Measurements from ENCODE around the gene EIF2D.
"Not testable (repeated sequence)": the region's sequence is repeated elsewhere in the genome, so short reads cannot be mapped to it uniquely, and the experiment has no call there.

The EIF2D gene

DNA sequence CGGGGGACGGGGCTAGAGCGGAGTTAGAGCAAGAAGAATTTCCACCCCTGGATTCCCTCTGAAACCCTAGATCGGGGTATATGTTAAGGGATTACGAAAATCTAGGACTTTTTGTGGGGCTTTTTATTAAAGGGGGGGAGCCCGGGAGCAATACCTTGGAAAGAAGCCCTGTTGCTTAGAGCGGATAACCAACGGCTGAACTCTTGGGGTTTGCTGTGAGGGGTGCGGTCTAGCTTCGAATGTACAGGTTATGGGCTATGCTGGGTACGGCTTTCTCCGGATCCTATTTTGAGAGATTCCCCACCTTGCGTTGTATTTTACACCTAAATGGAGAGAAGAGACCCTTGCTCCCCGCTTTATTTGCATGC, 23.7 kb upstream of the EIF2D start:
- no peak for DNase-seq (ENCODE audit: low read depth in 2 of 2, low spot score in 1 of 2)

DNA sequence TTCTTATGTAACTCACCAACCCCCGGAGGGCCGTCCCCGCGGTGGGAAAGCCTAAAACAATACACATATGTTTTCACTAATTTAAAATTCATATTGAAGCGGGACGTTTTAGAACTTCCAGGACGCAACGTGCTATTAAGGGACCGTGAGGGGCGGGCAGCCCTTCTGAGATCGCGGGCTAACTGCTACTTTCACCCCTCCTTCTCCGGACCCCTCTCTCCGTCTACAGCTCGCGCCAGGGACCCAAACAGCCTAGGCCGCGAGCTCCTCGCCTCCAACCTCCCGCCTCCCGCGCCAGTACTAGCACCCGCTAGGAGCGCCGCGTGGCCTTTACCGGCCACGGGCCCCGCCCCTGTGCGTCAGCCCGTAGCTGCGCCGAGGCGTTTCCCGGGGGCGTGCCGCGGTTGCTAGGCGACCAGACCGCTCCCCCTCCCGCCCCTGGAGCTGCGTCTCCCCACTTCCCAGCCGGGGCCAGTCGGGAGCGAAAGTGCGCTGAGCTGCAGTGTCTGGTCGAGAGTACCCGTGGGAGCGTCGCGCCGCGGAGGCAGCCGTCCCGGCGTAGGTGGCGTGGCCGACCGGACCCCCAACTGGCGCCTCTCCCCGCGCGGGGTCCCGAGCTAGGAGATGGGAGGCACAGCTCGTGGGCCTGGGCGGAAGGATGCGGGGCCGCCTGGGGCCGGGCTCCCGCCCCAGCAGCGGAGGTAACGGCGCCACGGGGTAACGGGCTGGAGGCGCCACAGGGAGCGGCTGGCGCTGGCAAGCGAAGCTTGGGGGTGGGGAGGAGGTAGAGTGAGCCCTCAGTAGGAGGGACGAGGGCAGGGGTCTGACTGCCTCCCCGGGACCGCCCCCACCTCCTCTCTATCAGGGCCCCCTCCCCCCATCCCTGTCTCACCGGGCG, 23.1 kb upstream of the EIF2D start, which contains the start of gene DYRK3:
DYRK3 (plus strand) TSS at position 457 of the 898 bp plus-strand sequence; CDS start at position 625, 168 bp downstream.
- peak; percentile 73 to 83 for DNase-seq (ENCODE audit: low read depth in 2 of 2, low spot score in 1 of 2)

DNA sequence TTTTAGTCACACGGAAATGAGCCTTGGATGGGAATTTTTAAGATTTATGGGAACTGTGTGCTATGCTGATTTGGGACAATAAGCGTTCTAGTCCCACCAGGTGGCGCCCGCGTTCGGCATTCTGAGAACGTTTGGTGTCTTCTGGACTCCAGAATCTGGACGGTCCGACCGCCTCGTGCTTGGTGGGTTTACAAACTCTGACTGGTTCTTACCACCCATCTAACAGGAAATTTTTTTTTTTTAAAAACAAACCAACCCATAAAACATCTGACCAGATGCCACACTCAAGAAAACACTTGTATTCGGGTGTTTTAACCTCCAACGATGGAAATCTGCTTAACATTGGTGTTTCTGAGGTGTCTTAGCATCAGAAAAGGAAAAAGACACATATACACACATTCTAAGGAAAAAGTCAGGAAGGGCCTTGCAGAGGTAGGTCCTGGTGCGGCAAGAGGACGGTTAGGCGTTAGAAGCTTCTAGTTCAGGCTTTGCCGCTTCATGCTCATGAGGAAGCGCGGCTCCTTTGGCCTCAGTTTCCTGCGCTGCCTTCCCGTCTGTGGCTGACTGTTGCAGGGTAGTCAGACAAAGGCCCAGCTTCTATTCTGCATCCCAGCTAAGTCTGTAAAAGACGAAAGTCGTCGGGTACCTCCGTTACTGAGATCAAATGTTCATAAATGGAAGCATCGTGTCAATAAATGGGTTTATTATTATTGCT, 22.3 kb upstream of the EIF2D start:
- peak; percentile 46 to 59 for DNase-seq (ENCODE audit: low read depth in 2 of 2, low spot score in 1 of 2)

DNA sequence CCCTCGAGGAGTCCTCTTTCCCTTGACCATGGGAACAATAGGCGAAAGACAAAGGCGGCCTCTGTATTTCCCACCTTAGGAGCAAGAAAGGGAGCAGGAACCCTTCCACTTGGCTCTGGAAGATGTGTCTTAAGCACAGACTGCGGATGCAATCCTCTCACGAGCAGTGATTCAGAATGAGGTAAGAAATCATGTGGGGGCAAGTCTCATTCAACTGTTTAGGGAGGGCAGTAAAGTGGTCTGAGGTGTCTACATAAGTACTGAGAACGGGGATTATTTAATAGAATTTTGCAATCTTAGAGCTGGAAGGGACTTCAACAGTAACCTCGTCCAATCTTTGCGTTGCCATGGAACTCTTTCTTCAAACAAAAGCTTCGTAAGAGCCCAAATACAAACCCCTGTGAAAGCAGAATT, 21.4 kb upstream of the EIF2D start:
- no peak for DNase-seq (ENCODE audit: low read depth in 2 of 2, low spot score in 1 of 2)

DNA sequence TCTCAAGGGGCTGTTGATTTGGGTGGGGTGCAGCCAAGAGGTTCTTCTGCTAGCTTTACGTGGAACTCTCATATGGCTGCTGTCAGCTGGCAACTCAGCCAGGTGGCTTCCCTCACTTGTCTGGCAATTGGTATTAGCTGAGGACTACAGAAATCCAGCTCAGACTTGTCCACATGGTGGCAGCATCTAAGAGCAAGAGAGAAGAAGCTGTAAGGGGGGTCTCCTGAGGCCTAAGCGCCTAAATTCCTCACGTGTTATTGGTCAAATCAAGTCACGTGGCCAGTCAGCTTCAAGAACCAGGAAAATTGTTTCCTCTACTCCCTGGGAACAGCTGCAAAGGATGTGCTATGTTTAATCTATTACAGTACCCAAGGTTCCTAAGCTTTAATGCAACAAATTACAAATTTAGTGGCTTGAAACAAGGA, 18.8 kb upstream of the EIF2D start:
- DNase-seq (ENCODE audit: low read depth in 2 of 2, low spot score in 1 of 2), result no peak

DNA sequence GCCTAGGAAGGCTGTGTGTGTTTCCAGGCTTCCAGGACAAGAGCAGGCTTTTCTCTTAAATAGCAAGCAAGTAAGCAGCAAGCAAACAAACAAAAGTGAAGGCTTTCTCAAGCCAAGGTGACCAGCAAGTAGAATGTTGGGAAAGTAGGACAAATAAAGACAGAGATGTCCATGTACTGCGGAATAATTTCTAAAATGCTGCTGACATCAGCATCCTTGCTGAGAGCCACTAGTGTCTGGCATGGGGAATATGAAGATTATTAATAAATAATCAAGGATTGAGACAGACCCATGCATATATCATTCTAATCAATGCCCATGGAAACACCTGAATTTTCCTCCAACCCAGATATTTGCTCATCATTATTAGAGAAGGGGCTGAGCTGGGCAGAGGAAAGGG, 16.7 kb upstream of the EIF2D start:
- no peak for DNase-seq (ENCODE audit: low read depth in 2 of 2, low spot score in 1 of 2)

DNA sequence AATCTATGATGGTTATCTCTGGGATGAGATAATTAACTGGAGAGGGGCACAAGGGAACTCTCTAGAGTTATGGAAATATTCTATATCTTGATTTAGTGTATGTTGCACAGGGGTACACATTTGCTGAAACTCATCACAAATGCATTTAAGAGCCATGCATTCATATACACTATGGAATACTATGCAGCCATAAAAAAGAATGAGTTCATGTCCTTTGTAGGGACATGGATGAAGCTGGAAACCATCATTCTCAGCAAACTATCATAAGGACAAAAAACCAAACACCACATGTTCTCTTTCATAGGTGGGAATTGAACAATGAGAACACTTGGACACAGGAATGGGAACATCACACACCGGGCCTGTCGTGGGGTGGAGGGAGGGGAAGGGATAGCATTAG, 14.1 kb upstream of the EIF2D start:
- not testable (repeated sequence) for DNase-seq (ENCODE audit: low read depth in 2 of 2, low spot score in 1 of 2)

DNA sequence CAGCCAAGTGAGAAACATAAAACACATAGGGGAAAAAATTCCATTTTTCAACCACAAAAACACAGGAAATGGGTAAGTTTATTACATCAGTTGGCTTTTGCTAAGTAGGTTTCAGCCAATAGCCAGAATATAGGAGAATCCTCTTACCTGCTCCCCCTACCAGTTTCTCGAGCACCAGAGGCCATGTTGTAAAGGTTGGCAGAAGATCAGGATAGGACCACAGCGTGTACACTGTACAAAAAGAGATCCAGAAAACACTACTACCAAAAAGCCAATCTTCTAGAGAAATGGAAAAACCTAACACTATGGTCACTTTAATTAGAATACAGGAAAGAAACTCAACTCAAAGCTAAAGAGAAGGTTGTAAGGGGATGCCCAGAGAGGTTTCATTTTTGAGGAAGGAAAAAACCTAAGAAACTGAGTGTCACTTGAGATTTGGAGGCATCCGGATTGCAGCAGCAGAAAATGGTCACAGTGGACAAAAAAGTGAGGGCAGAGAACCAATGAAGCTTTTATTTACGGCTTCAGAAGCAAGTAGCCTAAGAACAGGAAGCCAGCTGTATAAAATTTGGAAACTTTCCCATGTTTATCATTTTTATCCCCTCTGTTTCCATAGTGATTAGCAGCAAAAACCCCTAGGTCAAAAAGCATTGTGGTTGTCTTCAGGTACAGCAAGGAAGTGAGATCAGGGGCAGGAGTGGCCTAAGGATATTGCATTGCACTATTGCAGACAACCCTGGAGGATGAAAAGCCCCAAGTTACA, 2.9 kb downstream of the EIF2D start:
- no peak for DNase-seq (ENCODE audit: low read depth in 2 of 2, low spot score in 1 of 2)

DNA sequence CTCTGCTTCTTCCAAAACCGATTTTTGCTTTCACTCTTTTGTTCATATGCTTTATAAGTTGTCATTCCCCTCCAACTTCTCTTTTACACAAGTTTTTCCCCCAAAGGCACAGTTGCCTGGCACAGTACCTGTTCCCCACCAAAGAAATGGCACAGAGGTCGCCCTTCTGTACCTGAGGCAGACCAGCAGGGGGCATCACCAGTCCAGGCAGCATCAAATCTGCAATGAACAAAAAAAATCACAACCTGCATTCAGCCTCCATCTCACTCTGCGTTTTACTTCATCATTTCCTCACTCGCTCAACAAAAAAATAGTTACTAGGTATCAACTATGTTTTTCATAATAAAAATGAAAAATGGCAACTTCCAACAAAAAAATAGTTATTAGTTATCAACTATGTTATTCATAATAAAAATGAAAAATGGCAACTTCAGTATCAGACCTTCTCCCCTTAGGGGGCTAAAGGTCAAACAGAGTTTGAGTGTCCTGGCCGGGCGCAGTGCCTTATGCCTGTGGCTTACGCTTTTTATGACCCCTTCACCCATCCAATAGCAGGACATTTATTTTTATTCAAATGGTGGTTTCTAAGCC, 4.1 kb downstream of the EIF2D start:
- no peak for DNase-seq (ENCODE audit: low read depth in 2 of 2, low spot score in 1 of 2)

DNA sequence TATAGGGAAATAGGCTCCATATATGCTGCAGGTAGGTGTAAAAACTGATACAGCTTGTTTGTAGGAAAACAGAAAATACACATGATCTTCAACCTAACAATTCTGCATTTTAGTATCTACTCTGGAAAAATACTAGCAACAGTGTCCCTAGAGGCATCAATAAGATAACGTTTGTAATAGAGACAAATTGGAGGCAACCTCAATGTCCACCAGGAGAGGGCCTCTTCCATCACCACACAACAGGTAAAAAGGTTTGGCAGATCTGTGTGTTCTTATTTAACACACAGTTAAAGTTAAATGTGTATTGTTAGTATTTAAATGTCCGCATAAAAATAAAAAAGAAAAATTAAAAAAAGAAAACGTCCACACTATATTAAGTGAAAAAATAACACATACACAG, 5.4 kb downstream of the EIF2D start:
- DNase-seq (ENCODE audit: low read depth in 2 of 2, low spot score in 1 of 2), result no peak

DNA sequence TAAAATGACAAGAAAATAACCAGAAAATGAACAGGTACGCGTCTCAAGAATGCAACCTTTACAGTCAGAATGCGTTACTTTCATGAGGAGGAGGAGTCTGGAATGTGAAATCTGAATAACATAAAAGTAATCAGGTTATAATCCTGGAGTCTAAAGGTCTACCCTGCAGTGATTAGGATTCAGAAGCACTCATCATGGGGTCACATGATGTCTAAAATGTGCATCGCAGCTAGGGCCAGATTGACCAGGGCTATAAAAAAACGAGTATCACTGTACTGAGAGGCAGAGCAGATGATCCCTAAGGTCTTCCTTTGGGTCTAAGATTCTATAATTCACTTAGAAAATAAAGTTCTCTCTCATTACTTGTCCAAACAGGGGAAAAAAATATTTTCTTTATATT, 7.4 kb downstream of the EIF2D start:
- no peak for DNase-seq (ENCODE audit: low read depth in 2 of 2, low spot score in 1 of 2)

DNA sequence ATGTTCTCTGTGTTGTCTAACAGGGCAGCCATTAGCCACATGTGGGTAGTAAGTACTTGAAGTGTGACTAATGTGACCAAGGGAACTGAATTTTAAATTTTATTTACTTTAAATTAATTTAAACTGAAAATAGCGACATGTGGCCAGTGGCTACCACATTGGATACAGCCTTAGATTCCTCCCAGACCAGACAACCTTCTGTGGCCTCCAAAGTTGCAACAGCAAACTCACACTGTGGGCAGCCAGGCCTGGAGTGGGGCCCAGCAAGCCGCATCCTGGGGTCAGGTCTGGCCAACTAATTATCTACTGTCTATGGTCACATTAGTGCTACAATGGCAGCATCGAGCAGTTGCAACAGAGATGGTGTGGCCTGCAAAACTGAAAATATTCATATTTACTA, 11.7 kb downstream of the EIF2D start:
- no peak for DNase-seq (ENCODE audit: low read depth in 2 of 2, low spot score in 1 of 2)

DNA sequence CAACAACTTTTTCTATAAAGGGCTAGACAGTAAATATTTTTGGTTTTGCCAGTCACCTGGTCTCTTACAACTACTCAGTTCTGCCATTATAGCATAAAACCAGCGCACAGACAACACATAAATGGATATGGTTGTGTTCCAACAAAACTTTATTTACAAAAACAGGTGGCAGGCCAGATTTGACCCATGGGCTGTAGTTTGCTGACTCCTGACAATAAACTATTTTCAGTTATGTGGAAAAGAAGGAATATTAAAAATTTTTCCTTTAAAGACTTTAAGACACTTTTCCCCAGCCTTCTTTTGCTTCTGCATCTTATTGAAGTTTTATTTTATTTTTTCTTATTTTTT, 16.0 kb downstream of the EIF2D start:
- DNase-seq (ENCODE audit: low read depth in 2 of 2, low spot score in 1 of 2), result no peak

DNA sequence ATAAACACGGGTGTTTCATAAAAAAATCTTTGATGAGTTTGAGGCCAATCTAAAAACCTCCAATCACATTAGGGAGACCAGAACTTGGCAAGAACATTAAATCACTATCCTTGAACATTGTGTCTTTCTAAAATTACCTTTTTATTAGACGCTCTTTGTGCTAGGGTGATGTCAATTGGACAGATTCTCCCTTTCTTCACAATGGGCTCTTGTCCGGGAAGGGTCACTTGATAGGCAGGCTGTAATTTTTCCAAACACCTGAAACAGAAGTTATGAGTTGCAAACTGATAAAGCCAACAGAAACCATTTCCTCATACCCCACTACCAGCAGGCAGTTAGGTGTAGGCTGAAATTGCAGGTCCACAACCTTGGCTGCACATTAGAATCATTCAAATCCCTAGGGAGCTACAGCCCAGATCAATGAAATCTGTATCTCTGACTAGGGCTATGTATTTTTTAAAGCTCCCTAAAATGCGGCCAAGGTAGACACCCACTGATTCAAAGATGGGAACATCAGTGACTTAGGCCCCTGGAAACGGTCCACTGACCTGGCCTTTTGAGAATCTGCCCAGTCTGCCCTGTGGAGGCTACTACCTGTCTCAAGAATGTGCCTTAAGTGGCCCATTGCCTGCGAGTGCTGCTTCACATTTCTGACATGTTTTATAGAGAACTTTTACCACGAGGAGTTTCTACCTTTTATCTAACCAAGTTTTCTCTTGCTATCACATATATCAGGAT, 16.5 kb downstream of the EIF2D start:
- no peak for DNase-seq (ENCODE audit: low read depth in 2 of 2, low spot score in 1 of 2)

DNA sequence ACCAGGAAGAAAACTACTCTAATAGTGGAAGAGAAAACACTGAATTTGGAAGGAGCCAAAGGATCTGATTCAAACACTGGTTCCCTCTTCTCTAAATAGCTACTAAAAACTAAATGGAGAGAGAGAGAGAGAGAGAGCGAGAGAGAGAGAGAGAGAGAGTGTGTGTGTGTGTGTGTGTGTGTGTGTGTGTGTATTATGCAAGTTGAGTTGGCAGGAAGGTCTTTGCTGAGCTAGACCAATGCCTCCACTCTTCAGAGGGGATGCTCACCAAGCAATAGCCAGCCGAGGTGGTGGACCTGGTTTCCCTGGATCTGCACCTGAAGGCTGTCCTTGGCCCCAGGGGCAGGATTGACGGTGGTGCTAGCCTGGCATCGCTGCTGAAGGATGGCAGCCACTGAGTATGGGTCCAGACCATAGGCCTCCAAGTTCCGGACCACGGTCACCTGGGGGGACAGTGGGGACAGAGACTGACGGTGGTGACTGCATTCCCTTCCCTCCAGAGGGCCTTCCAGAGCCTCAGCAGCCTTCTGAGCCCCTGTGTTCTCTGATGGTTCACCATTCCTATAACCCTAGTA, 18.8 kb downstream of the EIF2D start:
- DNase-seq (ENCODE audit: low read depth in 2 of 2, low spot score in 1 of 2), result no peak

DNA sequence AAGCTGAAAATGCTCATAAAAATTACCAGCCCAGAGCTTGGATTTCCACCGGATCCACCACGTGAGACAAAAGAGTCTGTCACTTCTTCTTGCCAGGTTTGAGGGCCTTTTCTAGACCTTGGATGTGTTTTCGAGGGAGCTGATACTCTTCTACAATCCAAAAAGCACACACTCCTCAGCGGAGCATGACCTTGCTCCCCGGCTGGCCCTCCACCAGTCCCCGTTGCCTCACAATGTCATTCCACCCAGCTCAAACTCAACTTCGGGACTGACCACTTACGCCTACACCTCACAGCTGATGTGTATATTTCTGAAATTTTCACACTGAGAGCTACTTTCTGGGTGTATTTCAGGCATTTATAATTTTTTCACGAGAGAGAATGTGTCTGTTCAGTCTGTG, 20.6 kb downstream of the EIF2D start:
- DNase-seq (ENCODE audit: low read depth in 2 of 2, low spot score in 1 of 2), result no peak

DNA sequence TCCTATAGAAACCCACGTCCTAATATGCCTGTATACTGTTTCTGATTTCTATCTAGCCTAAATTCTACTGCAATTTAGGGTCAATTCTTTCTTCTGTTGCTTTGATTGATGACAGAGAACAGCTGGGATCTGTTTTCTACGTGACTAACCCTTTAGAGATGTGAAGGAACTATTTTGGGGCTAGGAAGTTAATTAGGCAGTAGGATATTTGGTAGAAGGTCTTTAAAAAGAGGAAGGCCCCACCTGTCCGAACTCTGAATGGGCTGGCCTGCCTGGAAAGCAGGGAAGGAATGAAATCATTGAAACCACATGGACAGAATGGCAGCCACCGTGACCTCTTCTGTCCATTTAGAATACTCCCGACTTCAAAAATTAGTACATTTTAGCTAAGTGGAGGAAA, 21.0 kb downstream of the EIF2D start:
- DNase-seq (ENCODE audit: low read depth in 2 of 2, low spot score in 1 of 2), result no peak

DNA sequence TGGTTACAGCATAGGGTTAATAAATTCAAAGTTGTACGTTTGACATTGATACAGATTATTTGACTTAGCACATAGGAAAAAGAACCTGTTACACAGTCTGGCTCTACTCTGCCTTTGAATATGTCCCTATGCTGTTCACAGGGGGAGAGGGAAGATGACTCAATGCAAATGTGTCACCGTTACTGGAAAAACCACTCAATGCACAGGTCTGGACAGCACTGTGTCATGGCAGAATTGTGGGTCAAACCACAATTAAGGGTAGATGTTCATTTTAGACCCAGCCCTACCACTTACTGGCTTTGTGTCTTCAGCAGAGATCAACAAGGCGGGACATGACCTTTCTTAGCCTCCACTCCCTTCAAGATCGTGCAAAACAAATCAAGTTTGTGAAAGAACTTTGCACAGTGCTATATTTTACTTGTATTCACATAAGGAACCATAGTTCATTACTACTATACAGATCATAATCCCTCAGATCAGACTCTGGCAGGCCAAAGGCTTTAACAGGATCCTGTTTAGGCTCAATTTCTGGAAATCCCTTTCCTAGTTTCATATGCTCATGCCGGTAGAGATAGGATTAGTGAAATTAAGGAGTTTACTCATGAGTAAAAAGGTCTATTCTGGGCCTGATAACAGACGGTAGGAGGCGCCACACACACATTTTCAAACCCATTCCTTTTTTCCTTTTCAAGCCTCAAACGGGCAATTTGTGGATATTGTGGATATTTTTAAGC, 22.1 kb downstream of the EIF2D start:
- DNase-seq (ENCODE audit: low read depth in 2 of 2, low spot score in 1 of 2), result peak in 1 of 2 donors; percentile 41

DNA sequence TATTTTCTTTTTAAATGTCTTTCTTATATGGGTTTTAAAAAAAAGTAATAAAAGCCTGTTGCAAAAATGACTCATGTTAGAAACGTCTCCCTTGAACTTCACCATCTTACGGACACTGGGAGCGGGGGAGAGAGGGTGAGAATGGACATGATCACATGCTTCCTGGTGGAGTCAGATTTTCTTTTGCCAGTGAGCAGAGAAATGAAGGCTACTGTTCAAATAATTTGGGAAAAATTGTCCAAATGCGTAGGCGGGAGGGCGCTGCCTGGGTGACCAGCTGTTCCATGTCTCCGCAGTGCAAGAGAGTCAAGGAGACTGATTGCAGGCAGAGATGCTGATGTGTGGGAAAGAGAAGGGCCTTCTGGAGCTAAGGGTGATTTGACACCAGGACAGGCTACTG, 23.1 kb downstream of the EIF2D start:
- no peak for DNase-seq (ENCODE audit: low read depth in 2 of 2, low spot score in 1 of 2)

DNA sequence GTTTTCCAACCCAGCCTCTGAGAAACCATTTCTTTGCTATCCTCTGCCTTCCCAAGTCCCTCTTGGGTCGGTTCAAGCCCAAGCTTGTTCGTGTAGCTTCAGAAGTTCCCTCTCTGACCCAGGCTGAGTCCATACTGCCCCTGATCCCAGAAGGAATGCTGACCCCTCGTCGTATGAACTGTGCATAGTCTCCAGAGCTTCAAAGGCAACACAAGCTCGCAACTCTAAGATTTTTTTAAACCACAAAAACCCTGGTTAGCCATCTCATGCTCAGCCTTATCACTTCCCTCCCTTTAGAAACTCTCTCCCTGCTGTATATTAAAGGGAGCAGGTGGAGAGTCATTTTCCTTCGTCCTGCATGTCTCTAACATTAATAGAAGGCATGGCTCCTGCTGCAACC, 23.8 kb downstream of the EIF2D start:
- DNase-seq (ENCODE audit: low read depth in 2 of 2, low spot score in 1 of 2), result no peak

All from stimulated activated CD8-positive, alpha-beta memory T cell treated with anti-CD3 and anti-CD28 coated beads, Interleukin-4, amount 100 ng/mL, for 4 hours (primary cell).